Gastroesophageal sphincter (tissue), 4 donors: ENCODE results near the gene TACR2. TPM values are rescaled to one million over a fixed set of nuclear protein-coding genes. Genes with fewer than 3 reads are reported as not detected.

ENCODE experiments used
- ATAC-seq: fragments of 150-250 bp; one replicate; pipeline ENCODE4 v1.9.1; 2016; ENCODE audit warnings: mild to moderate bottlenecking, moderate library complexity
- H3K27ac ChIP-seq, 4 donors: fragments of 200-600 bp; sonication (generic) in 3 of 4; 1 replicate in 3 of 4; 2 replicates in 1 of 4; pipeline ENCODE4 v1.5.1; 2016 to 2019
- H3K27me3 ChIP-seq: fragments of 200-600 bp; sonication (generic); one replicate; pipeline ENCODE4 v1.5.1; 2019
- H3K36me3 ChIP-seq, 2 donors: fragments of 200-600 bp; sonication (generic); one replicate each; pipeline ENCODE4 v1.5.1; 2019; ENCODE audit warnings: control low read depth in 1 of 2
- H3K4me1 ChIP-seq, 3 donors: fragments of 200-600 bp; sonication (generic); 1 replicate in 2 of 3; 2 replicates in 1 of 3; pipeline ENCODE4 v1.5.1; 2016 to 2019; ENCODE audit warnings: control low read depth in 2 of 3
- H3K4me3 ChIP-seq, 2 donors: fragments of 200-600 bp; sonication (generic); one replicate each; pipeline ENCODE4 v1.5.1; 2019; ENCODE audit warnings: mild to moderate bottlenecking in 1 of 2, moderate library complexity in 1 of 2
- H3K9me3 ChIP-seq, 3 donors: fragments of 200-600 bp; sonication (generic); one replicate each; pipeline ENCODE4 v1.5.1; 2017 to 2019; ENCODE audit warnings: control low read depth in 2 of 3
- CTCF ChIP-seq, 4 experiments: fragments of 200-600 bp in 2 of 4; fragments of 450-650 bp in 2 of 4; sonication (generic) in 1 of 4; IDR thresholded peaks; one replicate each; pipeline ENCODE4 v1.5.1; 2017 to 2019; ENCODE audit warnings: antibody characterized with exemption in 4 of 4, mild to moderate bottlenecking in 2 of 4, moderate library complexity in 2 of 4
- EP300 ChIP-seq: sonication (generic); formaldehyde crosslinking; IDR thresholded peaks from one replicate; pipeline ENCODE4 v1.6.1; 2017; ENCODE audit warnings: antibody characterized with exemption, mild to moderate bottlenecking
- POLR2A ChIP-seq, 2 donors: fragments of 450-650 bp; IDR thresholded peaks; one replicate each; pipeline ENCODE4 v1.6.1; 2017; ENCODE audit warnings: antibody characterized with exemption in 2 of 2, mild to moderate bottlenecking in 2 of 2, moderate library complexity in 1 of 2
- POLR2AphosphoS5 ChIP-seq: sonication (generic); formaldehyde crosslinking; IDR thresholded peaks from one replicate; pipeline ENCODE4 v1.6.1; 2017; ENCODE audit warnings: antibody characterized with exemption
- WGBS, 2 donors: methylation state at CpG; one replicate each; pipeline ENCODE4 v1.1.5; 2018; ENCODE audit warnings: low coverage in 1 of 2; 5-methylcytosine and 5-hydroxymethylcytosine counted together
- total RNA-seq, 4 donors: library from RNA; depleted of rRNA; stranded (reverse); fragments of >200 nt; gene quantifications; one replicate each; pipeline ENCODE4 v1.1.0, GENCODE V29; 2016

TACR2 gene
- total RNA-seq, 4 donors from 2014 or later = 37.1 to 176 (median 122) TPM

- 4% methylated on average over 3 to 7 of the region's 13 CpGs for WGBS, 2 donors
- Histone ChIP-seq H3K9me3 (no peaks in the 10 kb centered on the region), H3K27me3 (no peaks in the 10 kb centered on the region), H3K27ac (peak overlapping the region; percentile 74 to 96 (median 92)), H3K4me1 (peaks cover 0 to 81% (median 11%) of the 10 kb centered on the region in 3 donors), H3K4me3 (peak overlapping the region in 1 of 2 donors; percentile 51), H3K36me3 (no peaks in the 10 kb centered on the region)
- peak; percentile 50 for ATAC-seq
- peak; percentile 74 for TF ChIP-seq POLR2AphosphoS5
- no peak for TF ChIP-seq EP300
- peak in 3 of 4 experiments; percentile 83 to 86 (median 83) for TF ChIP-seq CTCF (IDR thresholded peaks at IDR 0.05)
Measured at GRCh38 chr10:69413221-69413865, 3.4 kb downstream of the TACR2 start.

GRCh38 chr10:69412232-69412790, 4.4 kb downstream of the TACR2 start:
- TF ChIP-seq POLR2AphosphoS5 = no peak
- no peak for TF ChIP-seq POLR2A (IDR thresholded peaks at IDR 0.05)
- 70 to 71% methylated on average over 1 to 2 of the region's 3 CpGs for WGBS, 2 donors
- Histone ChIP-seq H3K4me3 (peak overlapping the region in 1 of 2 donors; percentile 51), H3K36me3 (peaks cover 0 to under 1% of the 10 kb centered on the region in 2 donors), H3K27me3 (no peaks in the 10 kb centered on the region), H3K4me1 (peaks cover 0 to 81% (median 21%) of the 10 kb centered on the region in 3 donors), H3K9me3 (no peaks in the 10 kb centered on the region), H3K27ac (peak overlapping the region; percentile 74 to 96 (median 92))
- ATAC-seq = no peak

- Histone ChIP-seq H3K27me3 (no peaks in the 10 kb centered on the region), H3K36me3 (peaks cover 0 to 9% of the 10 kb centered on the region in 2 donors), H3K9me3 (no peaks in the 10 kb centered on the region), H3K4me1 (peaks cover 0 to 81% (median 29%) of the 10 kb centered on the region in 3 donors), H3K27ac (peak overlapping the region; percentile 74 to 96 (median 92)), H3K4me3 (no peak overlapping the region)
- 53 to 62% methylated on average over 2 to 4 of the region's 4 CpGs for WGBS, 2 donors
- ATAC-seq = no peak
- no peak for TF ChIP-seq CTCF (IDR thresholded peaks at IDR 0.05)
- no peak for TF ChIP-seq EP300
- no peak for TF ChIP-seq POLR2A (IDR thresholded peaks at IDR 0.05)
- peak; percentile 34 for TF ChIP-seq POLR2AphosphoS5
Measured at GRCh38 chr10:69411476-69411875, 5.2 kb downstream of the TACR2 start.

DNA sequence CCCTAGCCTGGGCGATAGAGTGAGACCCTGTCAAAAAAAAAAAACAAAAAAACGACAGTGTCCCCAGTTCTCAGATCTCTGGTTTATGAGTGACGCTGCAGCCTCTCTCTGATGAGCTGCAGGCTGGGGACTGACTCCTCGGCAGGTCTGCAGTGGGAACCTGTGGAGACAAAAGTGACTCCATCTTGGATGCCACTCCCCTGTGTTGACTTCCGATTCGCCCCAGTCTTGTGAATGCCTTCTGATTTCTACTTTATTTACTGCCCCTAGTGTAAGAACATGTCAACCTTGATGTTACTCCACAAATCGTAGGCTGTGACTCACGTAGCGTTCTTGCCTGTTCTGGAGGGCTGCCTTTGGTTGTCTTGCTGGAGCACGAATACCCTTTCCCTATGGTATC, 6.2 kb downstream of the TACR2 start:
- ATAC-seq = no peak
- Histone ChIP-seq H3K27ac (peak overlapping the region; percentile 30 to 96 (median 92)), H3K36me3 (peaks cover 0 to 19% of the 10 kb centered on the region in 2 donors), H3K27me3 (no peaks in the 10 kb centered on the region), H3K9me3 (no peaks in the 10 kb centered on the region), H3K4me1 (peaks cover 0 to 91% (median 38%) of the 10 kb centered on the region in 3 donors), H3K4me3 (no peak overlapping the region)
- TF ChIP-seq CTCF (IDR thresholded peaks at IDR 0.05) = no peak
- peak; percentile 5 for TF ChIP-seq POLR2AphosphoS5
- WGBS, 2 donors = 75% methylated on average over 9 of the region's 10 CpGs; no CpG with 5 or more reads in 1 of the 2 donors

DNA sequence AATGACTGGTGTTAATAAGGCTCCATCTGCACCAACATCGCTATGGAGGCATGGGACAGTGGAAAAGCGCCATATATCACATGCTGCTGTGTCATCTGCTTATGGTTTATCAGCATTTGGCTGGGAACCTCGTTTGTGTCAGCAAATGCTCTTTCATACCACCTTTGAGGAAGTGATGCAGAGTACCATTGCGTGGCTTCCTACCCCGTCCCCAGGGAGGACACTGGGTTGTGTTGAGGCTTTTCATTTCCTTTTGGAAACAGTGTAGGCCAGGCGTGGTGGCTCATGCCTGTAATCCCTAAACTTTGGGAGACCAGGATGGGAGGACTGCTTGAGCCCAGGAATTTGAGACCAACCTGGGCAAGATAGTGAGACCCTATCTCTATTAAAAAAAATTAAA, 6.8 kb downstream of the TACR2 start:
- peaks cover 0 to 24% of the 10 kb centered on the region in 2 donors for H3K36me3 ChIP-seq
- peaks cover 0 to 96% (median 40%) of the 10 kb centered on the region in 3 donors for H3K4me1 ChIP-seq
- 51 to 70% methylated on average over 2 to 3 of the region's 6 CpGs for WGBS, 2 donors
- H3K27me3 ChIP-seq = no peaks in the 10 kb centered on the region
- no peak overlapping the region for H3K4me3 ChIP-seq
- peak; percentile 47 for TF ChIP-seq POLR2AphosphoS5
- TF ChIP-seq CTCF (IDR thresholded peaks at IDR 0.05) = no peak
- no peaks in the 10 kb centered on the region for H3K9me3 ChIP-seq
- H3K27ac ChIP-seq = peak overlapping the region; percentile 30 to 97 (median 94)
- no peak for ATAC-seq
